Muscle of leg (tissue), 11 donors: ENCODE measurements around the gene TCHHL1. TPM values are rescaled to one million over a fixed set of nuclear protein-coding genes. Genes with fewer than 3 reads are reported as not detected.

ENCODE experiments used
- DNase-seq: peaks from one replicate; pipeline ENCODE4 v3.0.0; 2013
- H3K27ac ChIP-seq: one replicate; pipeline ENCODE4 v1.5.1; 2013; ENCODE audit warnings: mild to moderate bottlenecking, low read length, control low read depth
- H3K27me3 ChIP-seq: one replicate; pipeline ENCODE4 v1.6.1; 2013; ENCODE audit warnings: low read length; ENCODE audit not compliant: control insufficient read depth, insufficient read depth
- H3K36me3 ChIP-seq: one replicate; pipeline ENCODE4 v1.6.1; 2013; ENCODE audit warnings: low read length; ENCODE audit not compliant: control insufficient read depth, insufficient read depth
- H3K4me1 ChIP-seq: one replicate; pipeline ENCODE4 v1.6.1; 2013; ENCODE audit warnings: low read length; ENCODE audit not compliant: control insufficient read depth, insufficient read depth
- H3K4me3 ChIP-seq: one replicate; pipeline ENCODE4 v1.5.1; 2013; ENCODE audit warnings: low read length, control low read depth
- H3K9me3 ChIP-seq: replicated peaks from 2 replicates; pipeline ENCODE4 v1.6.1; 2013; ENCODE audit warnings: low read depth, low read length; ENCODE audit not compliant: control insufficient read depth
- WGBS: methylation state at CpG from one replicate; pipeline ENCODE4 v1.1.5; 2013; ENCODE audit warnings: missing lambda C conversion rate; ENCODE audit not compliant: insufficient coverage; 5-methylcytosine and 5-hydroxymethylcytosine counted together
- polyA plus RNA-seq, 8 donors: library from polyadenylated mRNA; unstranded; fragments of 120-200 nt; gene quantifications; one replicate each; pipeline versions ENCODE4 v1.2.1 to v1.2.3, GENCODE V29; 2013; ENCODE audit warnings: inconsistent platforms in 1 of 8, low replicate concordance in 1 of 8; ENCODE audit not compliant: insufficient read length in 8 of 8, insufficient read depth in 1 of 8
- total RNA-seq: library from RNA; stranded (reverse); fragments of 120-200 nt; gene quantifications from one replicate; pipeline ENCODE4 v1.2.4, GENCODE V29; 2013

TCHHL1 gene
- total and polyA plus RNA-seq, 9 donors, result not detected

DNA sequence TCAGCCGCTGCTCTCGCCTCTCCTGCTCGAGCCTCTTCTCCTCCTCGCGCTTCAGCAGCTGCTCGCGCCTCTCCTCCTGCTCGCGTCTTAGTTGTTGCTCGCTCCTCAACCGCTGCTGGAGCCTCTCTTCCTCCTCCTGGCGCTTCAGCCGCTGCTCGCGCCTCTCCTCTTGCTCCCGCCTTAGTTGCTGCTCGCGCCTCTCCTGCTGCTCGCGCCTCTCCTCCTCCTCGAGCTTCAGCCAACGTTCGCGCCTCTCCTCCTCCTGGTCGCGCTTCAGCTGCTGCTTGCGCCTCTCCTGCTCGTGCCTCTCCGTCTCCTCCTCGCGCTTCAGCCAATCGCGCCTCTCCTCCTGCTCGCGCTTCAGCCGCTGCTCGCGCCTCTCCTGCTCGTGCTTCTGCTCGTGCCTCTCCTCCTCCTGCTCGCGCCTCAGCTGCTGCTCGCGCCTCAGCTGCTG, 22.7 kb upstream of the TCHHL1 start:
- Histone ChIP-seq H3K27ac (no peak overlapping the region), H3K4me3 (no peak overlapping the region), H3K27me3 (peaks cover 59% of the 10 kb centered on the region), H3K36me3 (no peaks in the 10 kb centered on the region), H3K4me1 (peaks cover 35% of the 10 kb centered on the region), H3K9me3 (peaks cover 24% of the 10 kb centered on the region)
- WGBS, result 0% methylated on average over 44 of the region's 44 CpGs
- DNase-seq, result peak; percentile 38

DNA sequence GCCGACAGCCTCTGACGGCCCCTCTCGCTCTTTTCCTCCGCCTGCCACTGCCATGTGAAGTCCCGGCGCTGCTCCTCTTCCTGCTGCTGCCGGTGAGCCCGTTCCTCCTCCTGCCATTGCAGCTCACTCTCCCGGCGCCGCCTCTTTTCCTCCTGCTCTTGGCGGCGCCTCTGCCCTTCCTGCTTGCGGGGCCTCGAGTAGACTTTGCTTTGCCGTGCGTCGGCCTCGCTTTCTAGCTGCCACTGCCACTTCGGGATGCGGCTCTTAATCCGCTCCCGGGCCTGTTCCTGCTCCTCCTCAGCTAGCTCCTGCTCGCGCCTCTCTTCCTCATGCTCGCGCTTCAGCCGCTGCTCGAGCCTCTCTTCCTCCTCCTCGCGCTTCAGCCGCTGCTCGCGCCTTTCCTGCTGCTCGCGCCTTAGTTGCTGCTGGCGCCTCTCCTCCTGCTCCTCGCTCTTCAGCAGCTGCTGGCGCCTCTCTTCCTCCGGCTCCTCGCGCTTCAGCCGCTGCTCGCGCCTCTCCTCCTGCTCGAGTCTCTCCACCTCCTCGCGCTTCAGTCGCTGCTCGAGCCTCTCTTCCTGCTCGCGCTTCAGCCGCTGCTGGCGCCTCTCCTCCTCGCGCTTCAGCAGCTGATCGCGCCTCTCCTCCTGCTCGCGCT, 22.1 kb upstream of the TCHHL1 start:
- H3K4me1 ChIP-seq, result peaks cover 35% of the 10 kb centered on the region
- H3K4me3 ChIP-seq, result peak overlapping the region; percentile 27
- H3K36me3 ChIP-seq, result no peaks in the 10 kb centered on the region
- peaks cover 24% of the 10 kb centered on the region for H3K9me3 ChIP-seq
- peaks cover 59% of the 10 kb centered on the region for H3K27me3 ChIP-seq
- DNase-seq, result peak; percentile 37
- no peak overlapping the region for H3K27ac ChIP-seq
- WGBS, result under 1% methylated on average over 60 of the region's 60 CpGs

DNA sequence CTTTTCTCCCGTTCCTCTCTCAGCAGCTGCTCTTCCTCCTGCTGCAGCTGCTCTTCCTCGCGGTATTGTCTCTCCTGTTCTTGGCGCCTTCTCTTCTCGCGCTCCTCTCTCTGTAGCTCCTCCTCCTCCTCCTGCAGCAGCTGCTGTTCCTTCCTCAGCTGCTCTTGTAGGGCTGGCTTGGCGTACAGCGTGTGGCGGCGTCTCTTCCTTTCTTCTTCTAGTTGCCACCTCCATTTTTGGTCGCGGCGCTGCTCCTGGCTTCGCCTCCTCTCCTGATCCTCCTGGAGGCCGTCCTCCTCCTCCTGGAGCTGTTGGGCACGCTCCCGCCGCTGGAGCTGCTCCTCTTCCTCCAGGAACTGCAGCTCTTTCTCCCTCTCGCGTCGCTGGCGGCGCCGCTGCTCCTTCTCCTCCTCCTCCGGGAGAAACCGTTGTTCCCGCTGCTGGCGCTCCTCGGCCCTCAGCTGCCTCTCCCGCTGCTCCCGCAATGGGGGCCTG, 21.5 kb upstream of the TCHHL1 start:
- H3K36me3 ChIP-seq, result no peaks in the 10 kb centered on the region
- H3K4me1 ChIP-seq, result peaks cover 35% of the 10 kb centered on the region
- 2% methylated on average over 31 of the region's 31 CpGs for WGBS
- H3K27me3 ChIP-seq, result peaks cover 58% of the 10 kb centered on the region
- peaks cover 24% of the 10 kb centered on the region for H3K9me3 ChIP-seq
- peak overlapping the region; percentile 27 for H3K4me3 ChIP-seq
- no peak overlapping the region for H3K27ac ChIP-seq
- DNase-seq, result peak; percentile 31

DNA sequence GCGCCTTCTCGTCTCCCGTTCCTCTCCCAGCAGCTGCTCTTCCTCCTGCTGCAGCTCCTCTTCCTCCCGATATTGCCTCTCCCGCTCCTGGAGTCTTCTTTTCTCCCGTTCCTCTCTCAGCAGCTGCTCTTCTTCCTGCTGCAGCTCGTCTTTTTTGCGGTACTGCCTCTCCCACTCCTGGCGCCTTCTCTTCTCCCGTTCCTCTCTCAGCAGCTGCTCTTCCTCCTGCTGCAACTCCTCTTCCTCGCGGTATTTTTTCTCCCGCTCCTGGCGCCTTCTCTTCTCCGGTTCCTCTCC, 21.1 kb upstream of the TCHHL1 start:
- Histone ChIP-seq H3K36me3 (no peaks in the 10 kb centered on the region), H3K4me3 (no peak overlapping the region), H3K4me1 (peaks cover 35% of the 10 kb centered on the region), H3K27ac (no peak overlapping the region), H3K9me3 (peaks cover 24% of the 10 kb centered on the region), H3K27me3 (peaks cover 56% of the 10 kb centered on the region)
- 14% methylated on average over 15 of the region's 15 CpGs for WGBS
- DNase-seq, result no peak

DNA sequence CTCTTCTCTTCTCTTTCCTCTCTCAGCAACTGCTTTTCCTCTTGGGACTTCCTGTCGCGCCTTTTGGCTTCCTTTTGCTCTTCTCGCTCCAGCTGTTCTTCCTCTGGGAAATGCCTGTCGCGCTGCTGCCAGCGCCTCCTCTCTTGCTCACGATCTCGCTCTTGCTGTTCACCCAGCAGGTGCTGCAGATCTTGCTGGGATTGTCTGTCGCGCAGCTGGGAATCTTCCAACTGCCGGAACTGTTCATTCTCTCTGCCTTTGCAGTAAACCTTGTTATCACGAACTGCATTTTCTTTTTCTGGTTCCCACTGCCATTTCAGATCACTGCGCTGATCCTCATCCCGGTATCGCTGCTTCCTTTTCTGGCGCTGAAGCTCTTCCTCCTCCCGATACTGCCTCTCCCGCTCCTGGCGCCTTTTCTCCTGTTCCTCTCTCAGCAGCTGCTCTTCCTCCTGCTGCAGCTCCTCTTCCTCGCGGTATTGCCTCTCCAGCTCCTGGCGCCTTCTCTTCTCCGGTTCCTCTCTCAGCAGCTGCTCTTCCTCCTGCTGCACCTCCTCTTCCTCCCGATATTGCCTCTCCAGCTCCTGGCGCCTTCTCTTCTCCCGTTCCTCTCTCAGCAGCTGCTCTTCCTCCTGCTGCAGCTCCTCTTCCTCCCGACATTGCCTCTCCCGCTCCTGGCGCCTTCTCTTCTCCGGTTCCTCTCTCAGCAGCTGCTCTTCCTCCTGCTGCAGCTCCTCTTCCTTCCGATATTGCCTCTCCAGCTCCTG, 20.6 kb upstream of the TCHHL1 start:
- Histone ChIP-seq H3K4me1 (peaks cover 35% of the 10 kb centered on the region), H3K9me3 (peaks cover 24% of the 10 kb centered on the region), H3K27me3 (peaks cover 58% of the 10 kb centered on the region), H3K36me3 (no peaks in the 10 kb centered on the region), H3K27ac (no peak overlapping the region), H3K4me3 (no peak overlapping the region)
- WGBS, result 7% methylated on average over 31 of the region's 31 CpGs
- peak; percentile 3 for DNase-seq

DNA sequence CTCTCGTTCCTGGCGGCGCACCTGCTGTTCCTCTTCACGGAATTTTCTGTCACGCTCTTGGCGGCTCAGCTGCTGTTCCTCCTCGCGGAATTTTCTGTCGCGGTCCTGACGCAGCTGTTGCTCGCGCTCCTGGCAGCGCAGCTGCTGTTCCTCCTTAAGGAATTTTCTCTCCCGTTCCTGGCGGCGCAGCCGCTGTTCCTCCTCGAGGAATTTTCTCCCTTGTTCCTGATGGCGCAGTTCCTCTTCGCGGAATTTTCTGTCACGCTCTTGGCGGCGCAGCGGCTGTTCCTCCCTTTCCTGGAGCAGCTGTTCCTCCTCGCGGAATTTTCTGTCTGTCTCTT, 20.0 kb upstream of the TCHHL1 start:
- Histone ChIP-seq H3K27ac (no peak overlapping the region), H3K4me1 (peaks cover 35% of the 10 kb centered on the region)

DNA sequence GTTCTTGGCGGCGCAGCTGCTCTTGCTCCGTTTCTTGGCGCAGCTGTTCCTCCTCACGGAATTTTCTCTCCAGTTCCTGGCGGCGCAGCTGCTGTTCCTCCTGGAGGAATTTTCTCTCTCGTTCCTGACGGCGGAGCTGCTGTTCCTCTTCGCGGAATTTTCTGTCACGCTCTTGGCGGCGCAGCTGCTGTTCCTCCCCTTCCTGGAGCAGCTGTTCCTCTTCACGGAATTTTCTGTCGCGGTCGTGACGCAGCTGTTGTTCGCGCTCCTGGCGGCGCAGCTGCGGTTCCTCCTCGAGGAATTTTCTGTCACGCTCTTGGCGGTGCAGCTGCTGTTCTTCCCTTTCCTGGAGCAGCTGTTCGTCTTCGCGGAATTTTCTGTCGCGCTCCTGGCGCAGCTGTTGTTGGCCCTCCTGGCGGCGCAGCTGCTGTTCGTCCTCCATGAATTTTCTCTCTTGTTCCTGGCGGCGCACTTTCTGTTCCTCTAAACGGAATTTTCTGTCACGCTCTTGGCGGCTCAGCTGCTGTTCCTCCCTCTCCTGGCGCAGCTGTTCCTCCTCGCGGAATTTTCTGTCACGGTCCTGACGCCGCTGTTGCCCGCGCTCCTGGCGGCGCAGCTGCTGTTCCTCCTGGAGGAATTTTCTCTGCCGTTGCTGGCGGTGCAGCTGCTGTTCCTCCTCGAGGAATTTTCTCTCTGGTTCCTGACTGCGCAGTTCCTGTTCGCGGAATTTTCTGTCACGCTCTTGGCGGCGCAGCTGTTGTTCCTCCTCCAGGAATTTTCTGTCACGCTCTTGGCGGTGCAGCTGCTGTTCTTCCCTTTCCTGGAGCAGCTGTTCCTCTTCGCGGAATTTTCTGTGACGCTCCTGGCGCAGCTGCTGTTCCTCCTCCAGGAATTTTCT, 19.4 kb upstream of the TCHHL1 start:
- peak; percentile 24 for DNase-seq
- 7% methylated on average over 67 of the region's 67 CpGs for WGBS
- no peaks in the 10 kb centered on the region for H3K36me3 ChIP-seq
- no peak overlapping the region for H3K4me3 ChIP-seq
- H3K4me1 ChIP-seq, result peaks cover 35% of the 10 kb centered on the region
- H3K27ac ChIP-seq, result no peak overlapping the region
- peaks cover 24% of the 10 kb centered on the region for H3K9me3 ChIP-seq
- H3K27me3 ChIP-seq, result peaks cover 58% of the 10 kb centered on the region

More for the DNA sequence above, 20.0 kb upstream of the TCHHL1 start:
- H3K4me3 ChIP-seq, result no peak overlapping the region
- H3K36me3 ChIP-seq, result no peaks in the 10 kb centered on the region
- peaks cover 58% of the 10 kb centered on the region for H3K27me3 ChIP-seq
- H3K9me3 ChIP-seq, result peaks cover 24% of the 10 kb centered on the region
- WGBS, result 14% methylated on average over 28 of the region's 28 CpGs
- DNase-seq, result no peak

DNA sequence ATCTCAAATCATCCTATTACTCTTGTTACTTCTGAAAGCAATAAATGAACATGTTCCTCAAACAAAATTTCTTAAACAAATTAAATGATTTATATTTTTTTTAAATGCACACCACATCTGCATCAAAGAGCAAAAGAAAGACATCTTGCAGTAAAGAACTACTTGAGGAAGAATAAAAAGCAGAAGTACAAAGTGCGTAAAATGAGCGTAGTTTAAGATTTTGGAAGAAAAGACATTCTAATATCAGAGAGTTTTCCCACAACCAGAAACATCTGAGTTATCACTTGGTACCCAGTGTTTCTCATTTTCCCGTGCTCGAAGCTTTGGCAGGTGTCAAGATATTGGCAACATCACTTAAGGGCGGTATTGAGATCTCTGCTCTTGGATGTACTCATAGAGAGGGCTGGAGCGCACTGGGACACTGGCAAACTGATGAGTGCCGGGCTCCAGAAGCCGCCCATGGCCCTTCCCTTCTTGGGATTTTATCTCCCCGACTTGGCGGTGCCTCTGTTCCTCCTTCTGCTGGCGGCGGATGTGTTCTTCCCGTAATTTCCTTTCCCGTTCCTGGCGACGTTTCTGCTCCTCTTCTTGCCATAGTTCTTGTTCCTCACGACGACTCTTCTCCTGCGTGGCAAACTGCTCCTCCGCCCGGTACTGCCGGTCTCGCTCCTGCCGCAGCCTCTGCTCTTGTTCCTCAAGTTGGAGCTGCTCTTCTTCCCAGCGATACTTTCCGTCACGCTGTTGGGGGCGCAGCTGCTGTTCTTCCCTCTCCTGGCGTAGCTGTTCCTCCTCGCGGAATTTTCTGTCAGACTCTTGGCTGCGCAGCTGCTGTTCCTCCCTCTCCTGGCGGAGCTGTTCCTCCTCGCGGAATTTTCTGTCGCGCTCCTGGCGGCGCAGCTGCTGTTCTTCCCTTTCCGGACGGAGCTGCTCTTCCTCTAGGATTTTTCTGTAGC, 18.4 kb upstream of the TCHHL1 start:
- no peak overlapping the region for H3K4me3 ChIP-seq
- peaks cover 24% of the 10 kb centered on the region for H3K9me3 ChIP-seq
- no peak overlapping the region for H3K27ac ChIP-seq
- 13% methylated on average over 39 of the region's 41 CpGs for WGBS
- no peaks in the 10 kb centered on the region for H3K36me3 ChIP-seq
- peaks cover 52% of the 10 kb centered on the region for H3K27me3 ChIP-seq
- DNase-seq, result no peak
- peaks cover 29% of the 10 kb centered on the region for H3K4me1 ChIP-seq

DNA sequence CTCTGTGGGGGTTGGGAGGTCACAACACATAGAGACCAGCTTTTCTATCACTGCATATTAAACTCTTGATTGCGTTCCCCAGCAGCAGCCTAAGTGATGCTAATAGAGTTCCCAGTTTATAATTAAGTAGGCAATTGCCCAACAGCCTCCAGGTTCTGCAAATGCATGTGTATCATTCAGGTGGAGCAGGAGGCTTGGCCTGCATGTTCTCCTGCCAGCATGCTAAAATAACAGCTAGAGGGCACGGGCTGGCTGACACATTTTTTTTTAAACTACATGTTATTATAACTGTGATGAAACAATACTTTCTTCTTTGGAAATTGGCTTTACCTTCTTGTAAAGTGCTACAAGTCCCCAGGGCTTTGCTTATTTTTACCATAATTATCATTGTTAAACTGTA, 16.0 kb upstream of the TCHHL1 start:
- no CpG with 5 or more reads among the region's 2 CpGs for WGBS
- Histone ChIP-seq H3K27ac (no peak overlapping the region), H3K36me3 (no peaks in the 10 kb centered on the region), H3K9me3 (peaks cover 24% of the 10 kb centered on the region), H3K4me1 (peaks cover 8% of the 10 kb centered on the region), H3K4me3 (no peak overlapping the region), H3K27me3 (peaks cover 30% of the 10 kb centered on the region)
- DNase-seq, result no peak
